C4-2B (cell line): ENCODE measurements around the gene CBLL1.

Experiments used
- ZFX ChIP-seq: fragments of 450-650 bp; IDR thresholded peaks from 2 replicates; pipeline ENCODE4 v1.6.1; 2017
- TF ChIP-seq, protein P1 (sequence below): fragments of 450-650 bp; conservative IDR thresholded peaks from 2 replicates; pipeline ENCODE4 v1.5.1; 2017; ENCODE audit warnings: mild to moderate bottlenecking

DNA sequence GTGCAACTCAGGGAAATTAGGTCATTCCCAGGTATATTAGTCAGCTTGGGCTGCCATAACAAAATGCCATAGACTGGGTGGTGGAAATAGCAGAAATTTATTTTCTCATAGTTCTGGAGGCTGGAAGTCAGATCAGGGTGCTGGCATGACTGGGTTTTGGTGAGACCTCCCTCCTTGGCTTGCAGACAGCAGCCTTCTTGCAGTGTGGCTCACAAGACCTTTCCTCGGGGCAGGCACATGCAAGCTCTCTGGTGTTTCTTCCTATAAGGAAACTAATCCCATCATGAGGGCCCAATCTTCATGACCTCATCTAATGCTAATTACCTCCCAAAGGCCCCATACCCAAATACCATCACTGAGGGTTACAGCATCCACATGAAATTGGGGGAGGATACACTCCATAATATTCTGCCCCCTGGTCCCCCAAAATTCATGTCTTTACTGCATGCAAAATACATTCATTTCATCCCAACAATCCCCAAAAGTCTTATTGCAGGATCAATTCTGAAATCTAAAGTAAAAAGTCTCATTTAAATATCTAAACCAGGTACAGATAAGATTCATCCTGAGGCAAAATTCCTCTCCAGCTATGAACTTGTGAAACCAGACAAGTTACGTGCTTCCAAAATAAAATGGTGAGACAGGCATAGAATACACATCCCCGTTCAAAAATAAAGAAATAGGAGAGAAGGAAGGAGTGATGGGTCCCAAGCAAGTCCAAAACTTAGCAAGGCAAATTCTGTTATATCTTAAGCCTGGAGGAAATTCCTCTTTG is 17.4 kb upstream of the CBLL1 start:
- TF ChIP-seq, protein P1, sequence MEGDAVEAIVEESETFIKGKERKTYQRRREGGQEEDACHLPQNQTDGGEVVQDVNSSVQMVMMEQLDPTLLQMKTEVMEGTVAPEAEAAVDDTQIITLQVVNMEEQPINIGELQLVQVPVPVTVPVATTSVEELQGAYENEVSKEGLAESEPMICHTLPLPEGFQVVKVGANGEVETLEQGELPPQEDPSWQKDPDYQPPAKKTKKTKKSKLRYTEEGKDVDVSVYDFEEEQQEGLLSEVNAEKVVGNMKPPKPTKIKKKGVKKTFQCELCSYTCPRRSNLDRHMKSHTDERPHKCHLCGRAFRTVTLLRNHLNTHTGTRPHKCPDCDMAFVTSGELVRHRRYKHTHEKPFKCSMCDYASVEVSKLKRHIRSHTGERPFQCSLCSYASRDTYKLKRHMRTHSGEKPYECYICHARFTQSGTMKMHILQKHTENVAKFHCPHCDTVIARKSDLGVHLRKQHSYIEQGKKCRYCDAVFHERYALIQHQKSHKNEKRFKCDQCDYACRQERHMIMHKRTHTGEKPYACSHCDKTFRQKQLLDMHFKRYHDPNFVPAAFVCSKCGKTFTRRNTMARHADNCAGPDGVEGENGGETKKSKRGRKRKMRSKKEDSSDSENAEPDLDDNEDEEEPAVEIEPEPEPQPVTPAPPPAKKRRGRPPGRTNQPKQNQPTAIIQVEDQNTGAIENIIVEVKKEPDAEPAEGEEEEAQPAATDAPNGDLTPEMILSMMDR: no peak
- TF ChIP-seq ZFX: no peak
